T follicular helper cell (primary cell): ENCODE results near the gene ACOX1.
"Not testable (repeated sequence)": the region's sequence is repeated elsewhere in the genome, so short reads cannot be mapped to it uniquely, and the experiment has no call there.

ENCODE experiments used
- DNase-seq: peaks from one replicate; pipeline ENCODE4 v3.0.0-alpha.2; 2020; ENCODE audit warnings: low read depth

Gene ACOX1

GRCh38 chr17:75981019-75981615 lies 2.2 kb upstream of the ACOX1 start:
- DNase-seq = no peak

GRCh38 chr17:75980188-75981018 lies 1.4 kb upstream of the ACOX1 start:
- DNase-seq = no peak

- DNase-seq = no peak
These were observed 780 bp upstream of the ACOX1 start for GRCh38 chr17:75979705-75980187.

- DNase-seq = no peak
These were observed 2.7 kb downstream of the ACOX1 start for GRCh38 chr17:75976175-75976848.

- DNase-seq = no peak
These were observed 3.2 kb downstream of the ACOX1 start for GRCh38 chr17:75975757-75976174.

- DNase-seq = not testable (repeated sequence)
These were observed 3.8 kb downstream of the ACOX1 start for GRCh38 chr17:75975187-75975586.

- DNase-seq = no peak
These were observed 8.3 kb downstream of the ACOX1 start for GRCh38 chr17:75970626-75971025.

GRCh38 chr17:75970011-75970523 lies 8.9 kb downstream of the ACOX1 start:
- no peak for DNase-seq

GRCh38 chr17:75969044-75969443 lies 9.9 kb downstream of the ACOX1 start:
- DNase-seq = not testable (repeated sequence)

GRCh38 chr17:75965468-75965867 lies 13.5 kb downstream of the ACOX1 start:
- no peak for DNase-seq

GRCh38 chr17:75959839-75960511 lies 19.0 kb downstream of the ACOX1 start:
- no peak for DNase-seq

GRCh38 chr17:75959051-75959838 lies 19.7 kb downstream of the ACOX1 start:
- DNase-seq = no peak

- DNase-seq = no peak
These were observed 28.0 kb downstream of the ACOX1 start for GRCh38 chr17:75950855-75951554.

- DNase-seq = no peak
These were observed 28.5 kb downstream of the ACOX1 start for GRCh38 chr17:75950421-75950820.

GRCh38 chr17:75945211-75945610 lies 33.8 kb downstream of the ACOX1 start:
- DNase-seq = no peak

GRCh38 chr17:75943491-75943890 lies 35.5 kb downstream of the ACOX1 start:
- no peak for DNase-seq

GRCh38 chr17:75942473-75942872 lies 36.5 kb downstream of the ACOX1 start:
- no peak for DNase-seq

GRCh38 chr17:75941442-75941819 lies 37.5 kb downstream of the ACOX1 start:
- DNase-seq = no peak

GRCh38 chr17:75940727-75941441 lies 38.1 kb downstream of the ACOX1 start, which contains the start of gene FBF1:
TSS of gene FBF1 (minus strand) at chr17:75941042. CDS start at chr17:75938149, 2,893 bp downstream.
- DNase-seq = peak; percentile 85

GRCh38 chr17:75937652-75938051 lies 41.3 kb downstream of the ACOX1 start:
- no peak for DNase-seq
